HL-60 (cell line): ENCODE results near the gene FLYWCH1.

ENCODE experiments used
- DNase-seq, 2 experiments: peaks; one replicate each; pipeline ENCODE4 v3.0.0-alpha.2; 2010 to 2020; ENCODE audit warnings: low read depth in 1 of 2, low spot score in 1 of 2
- H3K27ac ChIP-seq: fragments of 250-450 bp; sonication (Bioruptor Pico); replicated peaks from 2 replicates; pipeline ENCODE4 v1.5.1; 2020; ENCODE audit warnings: mild to moderate bottlenecking, moderate library complexity
- H3K27me3 ChIP-seq: fragments of 250-450 bp; sonication (Bioruptor Pico); 2 replicates; pipeline ENCODE4 v1.5.1; 2021; ENCODE audit warnings: mild to moderate bottlenecking, moderate library complexity; ENCODE audit not compliant: insufficient read depth, poor library complexity, severe bottlenecking
- H3K4me3 ChIP-seq: replicated peaks from 2 replicates; pipeline ENCODE4 v1.5.1; 2011; ENCODE audit warnings: mild to moderate bottlenecking, control low read depth, low read length; ENCODE audit not compliant: insufficient read depth
- CTCF ChIP-seq: IDR thresholded peaks from one replicate; pipeline ENCODE4 v1.5.1; 2011; ENCODE audit warnings: low read length, control low read depth, inconsistent platforms; ENCODE audit not compliant: insufficient read depth
- GABPA ChIP-seq: IDR thresholded peaks from 2 replicates; pipeline ENCODE4 v1.6.1; 2012; ENCODE audit warnings: low read depth
- POLR2AphosphoS5 ChIP-seq: IDR thresholded peaks from 2 replicates; pipeline ENCODE4 v1.6.1; 2012; ENCODE audit warnings: low read depth
- SPI1 ChIP-seq: IDR thresholded peaks from 2 replicates; pipeline ENCODE4 v1.6.1; 2012; ENCODE audit warnings: low read depth, mild to moderate bottlenecking, borderline replicate concordance
- TF ChIP-seq, protein P1 (sequence below): IDR thresholded peaks from 2 replicates; pipeline ENCODE4 v1.6.1; 2012; ENCODE audit warnings: low read depth; ENCODE audit not compliant: insufficient replicate concordance

FLYWCH1 gene

DNA sequence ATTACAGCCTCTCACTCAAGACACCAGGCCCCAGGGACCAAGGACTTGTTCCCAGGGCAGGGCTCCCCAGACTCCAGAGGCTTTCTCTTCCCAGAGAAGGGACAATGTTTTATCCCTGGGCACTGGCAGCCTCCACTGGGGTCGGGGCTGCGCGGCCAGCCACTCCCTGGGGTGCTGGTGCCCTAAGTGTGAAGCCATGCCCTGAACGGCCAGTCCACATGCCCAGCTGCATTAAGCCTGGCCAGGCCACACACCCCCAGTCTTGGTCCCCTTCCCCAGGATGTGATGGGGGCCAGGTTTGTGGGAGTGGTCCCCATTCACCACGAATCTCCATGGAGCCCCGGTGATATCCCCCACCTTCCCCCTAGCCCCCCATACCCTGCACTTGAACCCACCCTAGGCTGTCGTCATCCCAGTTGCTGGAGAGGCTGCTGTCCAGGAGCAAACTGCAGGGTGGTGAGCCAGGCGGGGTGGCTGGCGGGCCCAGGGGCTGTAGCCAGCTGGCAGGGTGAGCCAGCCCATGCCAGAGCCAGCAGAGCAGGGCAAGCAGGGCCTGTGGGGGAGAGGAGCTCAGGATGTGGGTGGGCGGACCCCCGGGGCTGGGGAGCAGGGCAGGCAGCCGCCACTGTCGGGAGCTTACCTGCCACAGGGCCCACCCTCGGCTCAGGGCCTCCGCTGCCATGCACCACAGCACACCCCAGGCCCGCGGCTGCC, 62.0 kb downstream of the FLYWCH1 start:
- no peak for DNase-seq
- Histone ChIP-seq H3K27me3 (no peaks in the 10 kb centered on the region), H3K27ac (no peak overlapping the region), H3K4me3 (no peak overlapping the region)
- no peak for TF ChIP-seq CTCF
- TF ChIP-seq GABPA: no peak
- TF ChIP-seq POLR2AphosphoS5: no peak
- TF ChIP-seq, protein P1, sequence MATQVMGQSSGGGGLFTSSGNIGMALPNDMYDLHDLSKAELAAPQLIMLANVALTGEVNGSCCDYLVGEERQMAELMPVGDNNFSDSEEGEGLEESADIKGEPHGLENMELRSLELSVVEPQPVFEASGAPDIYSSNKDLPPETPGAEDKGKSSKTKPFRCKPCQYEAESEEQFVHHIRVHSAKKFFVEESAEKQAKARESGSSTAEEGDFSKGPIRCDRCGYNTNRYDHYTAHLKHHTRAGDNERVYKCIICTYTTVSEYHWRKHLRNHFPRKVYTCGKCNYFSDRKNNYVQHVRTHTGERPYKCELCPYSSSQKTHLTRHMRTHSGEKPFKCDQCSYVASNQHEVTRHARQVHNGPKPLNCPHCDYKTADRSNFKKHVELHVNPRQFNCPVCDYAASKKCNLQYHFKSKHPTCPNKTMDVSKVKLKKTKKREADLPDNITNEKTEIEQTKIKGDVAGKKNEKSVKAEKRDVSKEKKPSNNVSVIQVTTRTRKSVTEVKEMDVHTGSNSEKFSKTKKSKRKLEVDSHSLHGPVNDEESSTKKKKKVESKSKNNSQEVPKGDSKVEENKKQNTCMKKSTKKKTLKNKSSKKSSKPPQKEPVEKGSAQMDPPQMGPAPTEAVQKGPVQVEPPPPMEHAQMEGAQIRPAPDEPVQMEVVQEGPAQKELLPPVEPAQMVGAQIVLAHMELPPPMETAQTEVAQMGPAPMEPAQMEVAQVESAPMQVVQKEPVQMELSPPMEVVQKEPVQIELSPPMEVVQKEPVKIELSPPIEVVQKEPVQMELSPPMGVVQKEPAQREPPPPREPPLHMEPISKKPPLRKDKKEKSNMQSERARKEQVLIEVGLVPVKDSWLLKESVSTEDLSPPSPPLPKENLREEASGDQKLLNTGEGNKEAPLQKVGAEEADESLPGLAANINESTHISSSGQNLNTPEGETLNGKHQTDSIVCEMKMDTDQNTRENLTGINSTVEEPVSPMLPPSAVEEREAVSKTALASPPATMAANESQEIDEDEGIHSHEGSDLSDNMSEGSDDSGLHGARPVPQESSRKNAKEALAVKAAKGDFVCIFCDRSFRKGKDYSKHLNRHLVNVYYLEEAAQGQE: no peak
- no peak for TF ChIP-seq SPI1

GRCh38 chr16:2974319-2975056, 62.8 kb downstream of the FLYWCH1 start:
- Histone ChIP-seq H3K27me3 (no peaks in the 10 kb centered on the region), H3K4me3 (no peak overlapping the region), H3K27ac (no peak overlapping the region)
- TF ChIP-seq CTCF (no peak), SPI1 (no peak), POLR2AphosphoS5 (peak; percentile 66), GABPA (no peak)
- TF ChIP-seq, protein P1: no peak
- no peak for DNase-seq

DNA sequence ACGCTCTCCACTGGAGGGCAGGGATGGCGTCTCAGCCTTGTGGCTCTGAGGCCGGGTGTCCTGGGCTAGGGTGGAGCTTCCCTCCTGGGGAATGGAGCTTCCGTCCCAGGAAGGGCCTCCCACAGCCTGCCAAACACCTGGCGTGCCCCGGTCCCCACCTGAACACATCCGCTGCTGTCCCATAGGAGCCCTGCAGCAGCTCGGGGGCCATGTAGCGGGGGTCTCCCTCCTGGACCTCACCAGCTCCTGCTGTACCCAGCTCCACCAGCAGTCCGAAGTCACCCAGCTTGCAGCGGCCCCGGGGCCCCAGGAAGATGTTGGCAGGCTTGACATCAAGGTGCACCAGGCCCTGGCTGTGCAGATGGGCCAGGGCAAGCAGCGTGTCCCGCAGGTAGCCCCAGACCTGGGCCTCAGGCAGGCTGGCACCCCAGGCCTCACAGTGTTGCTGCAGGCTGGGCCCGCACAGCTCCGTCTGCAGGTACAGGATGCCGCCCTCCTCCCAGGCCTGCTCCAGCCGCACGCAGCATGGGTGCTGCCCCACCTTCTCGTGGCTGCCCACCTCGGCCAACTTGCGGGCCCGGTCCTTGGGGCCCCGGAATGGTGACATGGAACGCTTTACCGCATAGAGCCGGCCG, 63.5 kb downstream of the FLYWCH1 start:
- no peak for TF ChIP-seq POLR2AphosphoS5
- no peak for TF ChIP-seq CTCF
- TF ChIP-seq GABPA: no peak
- TF ChIP-seq, protein P1: no peak
- TF ChIP-seq SPI1: no peak
- H3K27ac ChIP-seq: no peak overlapping the region
- no peak overlapping the region for H3K4me3 ChIP-seq
- H3K27me3 ChIP-seq: no peaks in the 10 kb centered on the region
- DNase-seq: no peak
